Panc1 (cell line): ENCODE data around the gene PDILT. TPM values are rescaled to one million over a fixed set of nuclear protein-coding genes. Genes with fewer than 3 reads are reported as not detected.

Experiments used
- ATAC-seq: fragments of 200-7000 bp; cut with Tn5 transposase; 2 replicates; pipeline ENCODE4 v1.9.1; 2020; ENCODE audit warnings: mild to moderate bottlenecking, moderate library complexity
- BruUV-seq: library from RNA; stranded (reverse); fragments of 400-500 nt; replicated peaks from 2 replicates; lab custom pipeline; 2021; lab: Mats Ljungman, UMichigan
- CTCF ChIA-PET: fragments of 300-600 bp; sonication (Branson Sonifier 250); formaldehyde crosslinking; loops from one replicate; lab custom pipeline; 2022; ENCODE audit warnings: antibody characterized with exemption; lab: Charles Lee
- POLR2A ChIA-PET: fragments of 300-600 bp; sonication (Branson Sonifier 250); formaldehyde crosslinking; loops from one replicate; lab custom pipeline; 2022; ENCODE audit warnings: antibody characterized with exemption; lab: Charles Lee
- DNase-seq: peaks from one replicate; pipeline ENCODE4 v3.0.0-alpha.2; 2010; ENCODE audit warnings: low read depth, low spot score
- H3K27ac ChIP-seq: 2 replicates; pipeline ENCODE4 v1.5.1; 2011; ENCODE audit warnings: mild to moderate bottlenecking, low read length, inconsistent platforms
- H3K27me3 ChIP-seq: fragments of 200-500 bp; sonication (Bioruptor generic); 2 replicates; pipeline ENCODE4 v1.6.0; 2014; ENCODE audit warnings: low read length, inconsistent platforms; ENCODE audit not compliant: control insufficient read depth, insufficient read depth
- H3K36me3 ChIP-seq: fragments of 200-500 bp; sonication (Bioruptor generic); 2 replicates; pipeline ENCODE4 v1.5.1; 2014; ENCODE audit warnings: inconsistent platforms, mild to moderate bottlenecking, low read length, moderate library complexity; ENCODE audit not compliant: control insufficient read depth, insufficient read depth
- H3K4me1 ChIP-seq: 2 replicates; pipeline ENCODE4 v1.5.1; 2011; ENCODE audit warnings: inconsistent platforms, mild to moderate bottlenecking, low read length, moderate library complexity; ENCODE audit not compliant: control insufficient read depth, insufficient read depth
- H3K4me3 ChIP-seq, 2 experiments: 2 replicates each; pipeline ENCODE4 v1.5.1; 2011 to 2012; ENCODE audit warnings: low read depth in 2 of 2, low read length in 2 of 2, mild to moderate bottlenecking in 2 of 2, inconsistent platforms in 1 of 2, moderate library complexity in 1 of 2
- H3K9me3 ChIP-seq: fragments of 200-500 bp; sonication (Bioruptor generic); 2 replicates; pipeline ENCODE4 v1.5.1; 2014; ENCODE audit warnings: low read depth, mild to moderate bottlenecking, inconsistent platforms, low read length, moderate library complexity; ENCODE audit not compliant: control insufficient read depth, insufficient read depth
- CTCF ChIP-seq: fragments of 450-650 bp; IDR thresholded peaks from 2 replicates; pipeline ENCODE4 v1.5.1; 2017; ENCODE audit warnings: mild to moderate bottlenecking
- POLR2AphosphoS5 ChIP-seq: IDR thresholded peaks from 2 replicates; pipeline ENCODE4 v1.6.1; 2012; ENCODE audit warnings: mild to moderate bottlenecking, low read depth, low read length, moderate library complexity
- REST ChIP-seq, 2 experiments: IDR thresholded peaks; 2 replicates each; pipeline ENCODE4 v1.6.1; 2011 to 2012; ENCODE audit warnings: low read depth in 2 of 2, control low read depth in 1 of 2, low read length in 1 of 2, mild to moderate bottlenecking in 1 of 2, moderate library complexity in 1 of 2; ENCODE audit not compliant: insufficient read depth in 1 of 2
- SIN3A ChIP-seq: IDR thresholded peaks from 2 replicates; pipeline ENCODE4 v1.6.1; 2012; ENCODE audit warnings: low read depth, mild to moderate bottlenecking, low read length, moderate library complexity, borderline replicate concordance; ENCODE audit not compliant: insufficient read depth
- TCF7L2 ChIP-seq: IDR thresholded peaks from 2 replicates; pipeline ENCODE4 v1.6.1; 2011; ENCODE audit warnings: mild to moderate bottlenecking, low read depth, low read length, inconsistent platforms
- in situ Hi-C: cut with HindIII; loops from 2 replicates; pipeline ENCODE4 v1.10.0; 2016; ENCODE audit warnings: low sequenced_read_pairs, low pct_unique_long_range_greater_than_20kb
- intact Hi-C: fragments of 100-400 bp; cut with micrococcal nuclease; formaldehyde crosslinking; loops from one replicate; pipeline ENCODE4 v1.10.0; 2022; ENCODE audit not compliant: unreplicated experiment
- total RNA-seq: library from RNA; stranded (reverse); gene quantifications from one replicate; pipeline ENCODE4 v1.2.1, GENCODE V29; 2021; ENCODE audit not compliant: unreplicated experiment

PDILT gene
- total RNA-seq, 1 experiment from 2014 or later: not detected

GRCh38 chr16:20401066-20401465 lies 3.5 kb downstream of the PDILT start:
- TF ChIP-seq CTCF (no peak), POLR2AphosphoS5 (no peak), REST (IDR thresholded peaks at IDR 0.05; ENCODE audit: insufficient read depth in 1 of 2, low read depth in 2 of 2, low read length in 1 of 2) (no peak)
- in situ Hi-C loops: no loop called here
- POLR2A ChIA-PET: no interaction called here
- intact Hi-C loops: no loop called here
- CTCF ChIA-PET: no interaction called here
- Histone ChIP-seq H3K9me3 (no peaks in the 10 kb centered on the region), H3K4me1 (no peaks in the 10 kb centered on the region), H3K27ac (no peak overlapping the region), H3K36me3 (no peaks in the 10 kb centered on the region), H3K27me3 (peaks cover under 1% of the 10 kb centered on the region; the same call in 1 of the 2 replicates), H3K4me3 (no peak overlapping the region)
- no peak for ATAC-seq
- no TSS peak for BruUV-seq
- no peak for DNase-seq

GRCh38 chr16:20399185-20399584 lies 5.4 kb downstream of the PDILT start:
- no TSS peak for BruUV-seq

More at GRCh38 chr16:20399185-20399584, 5.4 kb downstream of the PDILT start:
- DNase-seq (no peak), ATAC-seq (no peak)
- Histone ChIP-seq H3K4me1 (no peaks in the 10 kb centered on the region), H3K27ac (no peak overlapping the region), H3K36me3 (no peaks in the 10 kb centered on the region), H3K4me3 (no peak overlapping the region), H3K9me3 (no peaks in the 10 kb centered on the region), H3K27me3 (no peaks in the 10 kb centered on the region; the same call in 1 of the 2 replicates)
- in situ Hi-C loops (no loop called here), intact Hi-C loops (no loop called here)
- TF ChIP-seq SIN3A: no peak
- no peak for TF ChIP-seq TCF7L2
- no peak for TF ChIP-seq CTCF
- no peak for TF ChIP-seq POLR2AphosphoS5
- TF ChIP-seq REST (IDR thresholded peaks at IDR 0.05; ENCODE audit: insufficient read depth in 1 of 2, low read depth in 2 of 2, low read length in 1 of 2): no peak
- ChIA-PET CTCF (no interaction called here), POLR2A (no interaction called here)
